Right renal cortex interstitium (tissue), 3 donors: Measurements from ENCODE around the gene MYRIP. TPM values are rescaled to one million over a fixed set of nuclear protein-coding genes. Genes with fewer than 3 reads are reported as not detected.
"Not testable (repeated sequence)": the region's sequence is repeated elsewhere in the genome, so short reads cannot be mapped to it uniquely, and the experiment has no call there.

Source experiments
- DNase-seq, 3 donors: peaks; one replicate each; pipeline ENCODE4 v3.0.0-alpha.2; 2013; ENCODE audit warnings: low read depth in 3 of 3, low spot score in 2 of 3
- polyA plus RNA-seq, 3 donors: library from polyadenylated mRNA; unstranded; fragments of 120-200 nt; gene quantifications; one replicate each; pipeline ENCODE4 v1.2.1, GENCODE V29; 2013; ENCODE audit not compliant: insufficient read length in 3 of 3

MYRIP gene
- polyA plus RNA-seq, 3 donors, result 1.7 to 2.5 (median 2.1) TPM

DNA sequence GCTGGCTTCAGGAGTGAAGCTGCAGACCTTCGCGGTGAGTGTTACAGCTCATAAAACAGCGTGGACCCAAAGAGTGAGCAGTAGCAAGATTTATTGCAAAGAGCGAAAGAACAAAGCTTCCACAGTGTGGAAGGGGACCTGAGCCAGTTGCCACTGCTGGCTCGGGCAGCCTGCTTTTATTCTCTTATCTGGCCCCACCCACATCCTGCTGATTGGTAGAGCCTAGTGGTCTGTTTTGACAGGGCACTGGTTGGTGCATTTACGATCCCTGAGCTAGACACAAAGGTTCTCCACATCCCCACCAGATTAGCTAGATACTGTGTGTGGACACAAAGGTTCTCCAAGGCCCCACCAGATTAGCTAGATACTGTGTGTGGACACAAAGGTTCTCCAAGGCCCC, 267.7 kb downstream of the MYRIP start:
- not testable (repeated sequence) for DNase-seq

DNA sequence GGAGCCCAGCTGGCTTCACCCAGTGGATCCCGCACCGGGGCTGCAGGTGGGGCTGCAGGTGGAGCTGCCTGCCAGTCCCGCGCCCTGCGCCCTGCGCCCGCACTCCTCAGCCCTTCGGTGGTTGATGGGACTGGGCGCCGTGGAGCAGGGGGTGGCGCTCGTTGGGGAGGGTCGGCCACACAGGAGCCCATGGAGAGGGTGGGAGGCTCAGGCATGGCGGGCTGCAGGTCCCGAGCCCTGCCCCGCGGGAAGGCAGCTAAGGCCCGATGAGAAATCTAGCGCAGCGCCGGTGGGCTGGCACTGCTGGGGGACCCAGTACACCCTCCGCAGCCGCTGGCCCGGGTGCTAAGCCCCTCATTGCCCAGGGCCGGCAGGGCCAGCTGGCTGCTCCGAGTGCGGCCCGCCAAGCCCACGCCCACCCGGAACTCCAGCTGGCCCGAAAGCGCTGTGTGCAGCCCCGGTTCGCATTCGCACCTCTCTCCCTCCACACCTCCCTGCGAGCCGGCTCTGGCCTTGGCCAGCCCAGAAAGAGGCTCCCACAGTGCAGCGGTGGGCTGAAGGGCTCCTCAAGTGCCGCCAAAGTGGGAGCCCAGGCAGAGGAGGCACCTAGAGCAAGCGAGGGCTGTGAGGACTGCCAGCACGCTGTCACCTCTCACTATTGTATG, 268.6 kb downstream of the MYRIP start:
- DNase-seq, result not testable (repeated sequence)

DNA sequence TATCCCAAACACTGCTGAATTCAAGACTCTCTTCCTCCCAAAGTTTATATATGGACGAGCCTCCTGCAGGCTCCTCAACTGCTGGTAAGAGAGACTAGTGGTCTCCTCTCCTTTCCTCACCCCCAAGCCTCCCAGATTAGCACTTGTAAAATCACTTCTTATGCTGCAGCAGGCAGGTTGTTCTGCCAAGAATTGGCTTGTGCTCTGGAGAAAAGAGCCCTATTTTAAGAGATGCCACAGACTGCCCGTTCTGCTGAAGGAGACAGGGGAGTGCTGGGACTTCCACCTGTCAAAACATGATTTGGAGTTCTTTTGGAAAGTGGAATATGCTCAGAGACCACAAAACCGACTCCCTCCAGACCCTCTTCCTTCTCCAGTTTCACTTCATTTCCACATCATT, 269.2 kb downstream of the MYRIP start:
- no peak for DNase-seq

DNA sequence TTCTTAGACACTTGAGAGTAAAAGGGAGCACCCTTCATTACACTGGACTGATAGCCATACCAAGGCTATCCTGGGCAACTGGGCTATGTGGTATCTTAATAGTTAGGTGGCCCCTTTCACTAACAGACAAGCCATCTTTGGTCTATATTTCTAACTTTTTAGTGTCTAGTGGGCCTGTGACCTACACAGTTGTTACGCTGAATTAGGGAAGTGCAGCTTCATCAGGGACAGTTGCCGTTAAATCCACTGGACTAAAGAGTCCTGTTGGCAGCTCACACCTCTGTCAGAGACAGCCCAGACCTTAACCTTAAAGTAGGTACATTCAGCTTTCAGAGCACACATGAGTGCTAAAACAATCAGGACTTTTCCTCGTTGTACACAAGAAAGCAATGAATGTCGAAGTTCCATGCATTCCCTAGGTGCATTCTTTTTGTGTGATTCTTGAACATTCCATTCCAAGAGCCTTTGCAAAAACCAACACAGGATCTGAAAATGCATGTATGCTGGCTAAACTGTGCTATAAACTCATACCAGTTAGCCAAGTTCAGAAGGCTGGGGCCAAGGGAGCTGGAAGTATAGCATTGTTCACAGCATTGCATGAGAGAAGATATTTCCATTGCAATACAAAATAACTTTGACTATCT, 269.9 kb downstream of the MYRIP start:
- DNase-seq, result no peak

DNA sequence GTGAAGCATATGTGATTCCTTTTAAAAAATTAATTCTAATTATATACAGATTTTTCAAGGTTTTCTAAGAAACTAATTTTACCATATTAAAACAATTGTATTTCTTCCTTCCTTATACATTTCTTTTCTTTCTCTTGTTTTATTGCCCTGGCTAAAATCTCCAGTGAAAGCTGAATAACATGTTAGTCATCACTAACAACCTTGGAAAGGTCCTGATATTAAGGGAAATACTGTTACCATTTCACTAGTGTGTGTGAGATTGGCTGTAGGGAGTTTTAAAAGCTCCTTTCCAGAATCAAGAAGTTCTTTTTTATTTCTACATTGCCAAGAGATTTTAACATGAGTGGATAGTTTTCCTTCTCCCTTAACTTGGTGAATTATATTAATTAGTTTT, 270.4 kb downstream of the MYRIP start:
- no peak for DNase-seq

DNA sequence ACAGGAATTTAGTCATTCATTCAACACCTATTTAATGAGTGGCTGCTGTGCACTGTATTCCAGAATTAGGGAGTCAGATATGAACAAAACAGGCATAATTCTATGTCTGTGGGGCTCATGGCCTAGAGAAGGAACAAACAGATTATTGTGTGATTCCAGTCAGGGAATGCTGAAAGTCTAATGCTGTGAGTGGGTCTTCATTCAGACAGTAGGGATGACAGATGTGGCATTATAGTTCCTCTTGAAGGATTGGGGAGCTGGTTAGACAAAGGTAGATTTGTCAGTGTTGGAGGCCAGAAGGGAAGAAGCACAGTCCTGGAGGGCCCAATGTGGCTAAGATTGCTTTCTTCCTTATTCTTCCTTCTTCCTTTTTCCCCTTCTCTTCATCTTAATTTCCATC, 273.7 kb downstream of the MYRIP start:
- no peak for DNase-seq

DNA sequence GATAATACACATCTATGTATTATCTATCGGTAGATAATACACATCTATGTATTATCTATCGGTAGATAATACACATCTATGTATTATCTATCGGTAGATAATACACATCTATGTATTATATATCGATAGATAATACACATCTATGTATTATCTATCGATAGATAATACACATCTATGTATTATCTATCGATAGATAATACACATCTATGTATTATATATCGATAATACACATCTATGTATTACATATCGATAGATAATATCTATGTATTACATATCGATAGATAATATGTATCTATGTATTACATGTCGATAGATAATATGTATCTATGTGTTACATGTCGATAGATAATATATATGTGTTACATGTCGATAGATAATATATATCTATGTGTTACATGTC, 275.0 kb downstream of the MYRIP start:
- DNase-seq, result not testable (repeated sequence)

DNA sequence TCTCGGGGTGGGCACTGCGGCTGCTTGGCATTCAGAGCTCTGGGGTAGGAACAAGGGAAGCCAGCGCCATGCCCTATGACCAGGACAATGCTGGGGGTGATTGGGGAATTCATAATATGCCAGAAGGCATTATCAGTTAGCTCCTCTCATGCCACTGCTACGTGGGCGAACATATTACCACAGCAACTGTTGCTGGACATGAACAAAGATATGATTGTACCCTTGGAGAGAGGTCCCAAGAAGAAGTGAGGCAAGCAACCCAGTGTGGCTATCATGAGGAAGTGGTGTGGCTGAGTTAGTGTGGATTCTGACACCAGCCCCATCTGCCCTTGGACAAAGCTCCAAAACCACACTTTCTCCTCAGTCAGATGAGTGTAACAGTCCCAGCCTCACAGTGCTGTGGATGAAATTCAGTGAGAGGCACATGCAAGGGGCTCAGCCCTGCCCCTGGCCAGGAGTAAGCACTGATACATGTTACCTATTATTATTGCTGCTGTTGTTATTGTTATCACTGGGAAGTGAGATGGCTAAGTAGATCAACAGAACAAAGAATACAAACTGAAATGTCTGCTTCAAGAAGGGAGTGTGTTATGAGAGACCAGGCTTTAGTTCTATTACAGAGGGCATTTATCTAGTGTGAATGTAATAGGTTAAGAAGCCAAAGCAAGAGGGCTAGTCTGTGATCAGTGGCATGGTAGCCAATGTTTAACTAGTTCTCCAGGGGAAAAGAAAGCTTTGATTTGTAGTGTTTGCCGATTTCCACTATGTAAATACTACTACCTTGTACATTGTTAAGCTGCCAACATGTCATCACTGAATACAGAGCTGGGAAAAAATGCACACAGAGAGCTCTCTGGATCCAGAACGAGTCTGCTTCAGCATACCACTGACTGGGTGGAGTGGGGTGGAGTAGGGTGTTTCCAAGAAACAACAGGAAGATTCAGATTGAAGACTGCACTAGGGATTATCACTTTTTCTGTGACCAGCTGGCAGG, 277.8 kb downstream of the MYRIP start:
- DNase-seq, result no peak

DNA sequence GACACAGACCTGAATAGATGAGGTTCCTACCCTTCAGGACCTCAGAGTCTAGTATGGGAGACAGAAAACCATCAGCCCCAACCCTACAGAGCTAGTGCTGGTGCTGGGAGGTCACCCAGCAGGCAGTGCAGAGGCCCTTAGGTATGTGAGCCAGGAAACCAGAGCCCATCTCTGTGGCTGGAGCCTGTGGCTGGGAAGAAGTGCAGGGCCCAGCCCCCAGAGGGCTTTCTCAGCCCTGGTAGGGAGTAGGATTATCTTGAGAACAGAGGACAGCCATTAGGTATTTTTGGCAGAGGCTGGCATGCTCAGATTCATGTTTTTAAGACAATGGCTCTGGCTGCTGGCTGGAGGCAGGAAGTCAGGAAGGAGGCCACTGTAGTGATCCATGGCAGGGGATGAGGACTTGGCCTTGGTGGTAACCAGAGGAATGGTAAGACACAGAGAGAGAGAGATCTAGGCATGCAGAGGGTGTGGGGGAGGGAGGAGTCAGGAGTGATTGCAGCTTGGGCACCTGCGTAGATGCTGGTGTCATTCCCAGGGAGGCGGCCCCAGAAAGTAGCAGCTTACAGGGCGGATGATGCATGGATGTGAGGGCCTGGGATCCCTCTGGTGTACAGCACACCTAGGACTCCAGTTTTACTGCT, 279.2 kb downstream of the MYRIP start:
- DNase-seq, result no peak

DNA sequence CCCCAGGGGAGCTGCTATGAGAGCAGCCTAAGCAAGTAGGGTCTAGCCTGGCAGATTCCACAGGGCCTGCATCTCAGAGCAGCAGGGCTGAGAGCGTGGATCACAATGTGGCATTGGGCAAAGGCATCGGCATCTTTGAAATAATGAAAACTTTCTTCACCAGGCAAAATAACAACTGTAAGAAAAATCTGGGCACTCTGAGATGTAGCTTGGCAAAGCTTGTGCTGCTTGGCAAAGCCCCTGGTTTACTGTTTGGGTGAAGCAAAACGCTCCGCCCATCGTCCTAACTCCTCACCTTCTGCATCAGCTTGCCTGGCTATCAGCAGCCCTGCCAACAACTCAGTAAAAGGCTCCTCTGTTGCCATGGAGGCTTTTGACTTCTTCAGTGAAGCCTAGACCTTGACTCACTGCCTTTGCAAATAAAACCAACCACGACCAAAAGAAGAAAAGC, 287.3 kb downstream of the MYRIP start:
- no peak for DNase-seq

DNA sequence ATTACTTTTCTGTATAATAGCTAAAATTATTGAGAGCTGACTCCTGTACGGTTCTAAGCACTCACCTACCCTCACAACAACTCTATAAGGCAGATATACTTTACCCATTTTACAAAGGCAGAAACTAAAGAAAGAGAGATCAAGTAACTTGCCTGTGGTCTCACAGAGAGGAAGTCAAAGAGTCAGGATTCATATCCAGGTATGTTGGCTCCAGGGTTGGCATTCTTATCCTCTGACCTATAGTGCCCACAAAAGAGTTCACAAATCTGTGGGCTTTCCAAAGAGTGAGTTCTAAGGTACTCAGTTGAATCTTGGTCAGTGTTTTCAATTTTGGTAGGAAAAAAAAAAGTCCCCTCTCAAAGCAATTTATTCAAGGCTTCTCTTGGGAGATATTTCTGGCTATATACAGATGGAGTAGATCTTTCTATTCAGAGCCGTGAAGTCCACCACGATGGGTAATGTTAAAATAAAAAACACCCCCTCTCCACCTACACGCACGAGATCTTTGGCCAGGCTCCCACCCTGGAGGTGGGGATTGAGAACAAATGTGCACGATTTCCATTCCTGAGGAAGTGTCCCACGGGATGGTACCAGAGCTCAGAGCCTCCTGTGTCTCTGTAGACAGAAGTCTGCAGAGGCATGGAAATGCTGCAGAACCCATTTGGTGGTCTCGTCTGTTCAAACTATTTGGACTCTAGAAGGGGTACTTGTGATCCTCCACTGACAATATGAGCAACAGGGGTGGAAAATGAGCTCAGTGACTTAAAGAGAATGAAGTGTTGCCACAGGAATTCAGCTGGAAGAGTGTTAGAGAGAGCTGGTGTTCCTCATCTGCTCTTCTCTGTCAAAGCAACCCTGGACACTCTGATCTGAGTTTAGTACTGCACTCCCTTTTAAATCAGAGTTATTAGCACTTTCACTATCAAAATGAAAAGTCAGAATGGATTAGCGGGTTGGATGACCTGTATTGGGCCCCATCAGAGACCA, 288.0 kb downstream of the MYRIP start:
- no peak for DNase-seq

DNA sequence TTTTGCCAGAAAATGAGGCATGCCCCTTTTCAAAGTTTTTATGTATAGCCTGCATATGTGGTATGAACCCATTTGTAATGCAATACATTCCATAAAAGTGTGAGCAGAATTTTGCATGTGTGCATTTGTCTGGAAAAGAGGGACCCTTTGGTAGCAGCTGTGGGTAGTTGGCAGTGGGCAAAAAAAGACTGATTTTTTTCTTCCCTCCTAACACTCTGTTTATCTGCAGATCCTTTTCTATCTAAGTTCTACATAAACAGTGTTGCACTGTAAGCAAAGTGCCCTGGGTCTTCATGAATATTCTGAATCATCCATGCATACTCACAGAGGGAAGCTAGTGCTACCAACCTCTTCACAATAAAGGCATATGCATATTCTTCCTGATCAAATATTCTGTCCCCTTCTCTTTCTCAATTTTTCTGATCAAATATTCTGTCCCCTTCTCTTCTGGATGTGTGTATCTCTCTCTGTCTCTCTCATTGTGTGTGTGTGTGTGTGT, 288.9 kb downstream of the MYRIP start:
- DNase-seq, result no peak

DNA sequence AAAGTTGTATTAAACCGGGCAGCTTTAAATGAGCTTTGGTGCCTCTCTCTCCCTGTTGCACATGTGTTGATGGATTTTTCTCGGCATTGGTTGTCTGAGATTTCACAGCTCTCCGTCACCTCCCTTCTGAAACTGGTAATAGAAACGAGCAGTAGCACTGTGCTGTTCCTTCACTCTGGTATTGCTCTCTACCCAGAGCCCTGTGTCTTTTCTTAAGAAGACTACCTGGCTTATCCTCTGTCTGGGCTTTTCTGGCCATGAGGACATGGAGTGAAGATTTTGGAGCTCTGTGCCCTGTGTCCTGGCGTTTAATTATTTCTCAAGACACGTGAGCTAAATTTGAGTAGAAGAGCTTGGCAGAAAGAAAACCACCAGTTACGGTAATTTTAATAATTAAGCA, 290.5 kb downstream of the MYRIP start:
- no peak for DNase-seq

DNA sequence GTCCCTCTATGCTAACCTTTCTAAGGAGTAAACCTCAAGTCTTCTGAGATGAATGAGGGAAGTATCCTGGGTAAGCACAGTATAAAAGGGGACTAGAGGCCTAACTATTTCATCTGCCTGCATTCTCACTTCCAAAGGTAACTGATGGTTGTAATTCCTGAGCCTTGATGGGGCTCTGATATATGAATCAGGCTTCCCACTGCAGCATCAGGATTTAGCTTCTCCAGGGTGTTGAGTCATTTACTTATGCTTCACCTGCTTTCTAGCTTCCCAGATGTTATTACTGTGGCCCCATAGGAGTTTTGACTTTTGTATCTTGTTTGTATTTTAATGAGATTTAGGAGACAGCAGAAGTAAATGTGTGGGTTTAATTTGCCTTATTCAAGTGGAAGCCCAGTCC, 292.8 kb downstream of the MYRIP start:
- no peak for DNase-seq

DNA sequence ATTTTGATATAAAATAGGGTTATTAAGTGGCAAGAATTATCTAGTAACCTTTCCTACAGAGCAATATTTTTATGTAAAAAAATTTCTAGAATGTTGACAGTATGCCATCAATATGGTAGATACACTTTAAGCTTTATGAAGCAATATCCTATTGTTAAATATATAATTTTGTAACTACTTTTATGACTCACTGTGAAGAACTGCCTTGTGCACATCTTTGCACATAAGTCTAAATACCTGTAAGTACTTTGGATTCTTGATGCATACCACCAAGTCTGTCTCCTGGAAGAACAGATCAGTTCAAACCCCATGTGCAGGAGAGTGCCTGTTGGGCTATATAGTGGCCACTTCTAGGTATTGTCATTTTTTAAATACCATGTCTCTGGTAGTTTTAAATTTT, 294.4 kb downstream of the MYRIP start:
- no peak for DNase-seq

DNA sequence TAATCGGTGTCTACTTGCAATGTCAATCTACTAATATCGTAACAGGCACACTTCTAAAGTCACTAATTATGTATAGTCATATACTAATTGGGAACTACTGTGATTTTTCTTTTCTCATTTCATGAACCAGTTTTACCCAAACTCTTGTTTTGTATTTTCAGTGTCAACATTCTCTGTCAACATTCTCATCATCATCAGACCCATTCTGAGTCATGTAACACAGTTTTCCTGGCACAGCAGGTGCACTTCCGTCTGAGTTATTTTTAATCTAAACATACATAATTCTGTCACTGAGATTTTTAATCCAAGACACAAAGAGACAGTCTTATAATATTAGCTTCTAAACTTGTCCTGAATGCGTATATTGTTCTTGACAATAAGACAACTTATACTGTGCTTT, 295.0 kb downstream of the MYRIP start:
- no peak for DNase-seq

DNA sequence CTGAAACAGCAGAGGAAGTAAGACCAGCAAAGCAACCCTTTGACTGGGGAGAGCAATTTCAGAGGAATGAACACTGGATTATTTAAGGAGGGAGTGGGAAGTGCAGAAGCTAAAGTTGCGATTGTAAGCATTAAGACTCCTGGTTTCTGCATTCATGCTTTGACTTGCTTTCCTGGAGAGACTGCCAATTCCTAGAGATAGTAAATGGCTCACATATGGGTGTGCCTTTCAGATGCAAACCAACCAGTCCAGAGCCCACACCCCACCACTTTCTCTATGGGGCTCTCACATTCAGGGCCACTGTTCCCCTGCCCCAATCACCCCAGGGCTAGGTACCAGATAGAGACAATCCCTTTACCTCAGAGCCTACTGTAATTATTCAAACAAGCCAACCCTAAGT, 299.2 kb downstream of the MYRIP start:
- DNase-seq, result no peak

DNA sequence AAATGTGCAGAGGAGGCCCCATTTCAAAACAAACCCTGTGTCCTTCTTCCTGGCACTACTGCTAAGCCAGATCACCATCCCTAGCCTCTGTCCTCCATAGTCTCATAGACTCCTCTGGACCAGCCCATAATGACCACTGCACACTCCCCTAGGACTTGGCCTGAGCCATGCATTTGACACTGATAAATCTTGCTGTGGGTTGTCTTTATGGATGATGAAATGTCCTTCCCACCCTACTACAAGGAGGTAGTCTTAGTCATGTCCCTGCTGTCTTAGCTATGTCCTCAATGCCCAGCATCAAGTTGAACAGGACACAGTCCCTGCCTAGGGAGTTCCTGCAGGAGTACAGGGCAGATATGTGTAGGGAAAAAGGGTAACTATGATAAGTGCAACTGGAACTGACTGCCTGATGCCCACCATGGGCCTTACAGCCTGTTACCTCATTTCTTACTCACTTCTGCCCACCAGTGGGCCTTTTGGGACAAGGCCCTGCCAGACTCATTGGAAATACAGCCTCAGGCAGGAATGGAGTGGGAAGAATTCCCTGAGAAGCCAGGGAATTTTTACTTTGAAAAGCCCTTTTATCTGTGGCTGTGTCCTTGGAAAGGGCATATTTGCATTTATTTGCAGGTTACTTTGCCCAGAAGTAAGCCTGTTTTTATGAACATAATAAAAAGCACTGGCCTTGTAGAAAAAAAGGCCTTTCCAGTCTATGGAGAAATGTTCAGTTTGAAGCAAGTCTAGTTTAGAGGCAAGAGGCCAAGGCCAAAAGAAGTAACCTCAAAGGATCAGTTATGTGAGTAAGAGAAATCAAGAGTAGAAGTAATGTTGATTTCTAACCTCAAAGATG, 300.5 kb downstream of the MYRIP start:
- DNase-seq, result no peak
